ENCODE data around the gene PIK3C3.

DNA sequence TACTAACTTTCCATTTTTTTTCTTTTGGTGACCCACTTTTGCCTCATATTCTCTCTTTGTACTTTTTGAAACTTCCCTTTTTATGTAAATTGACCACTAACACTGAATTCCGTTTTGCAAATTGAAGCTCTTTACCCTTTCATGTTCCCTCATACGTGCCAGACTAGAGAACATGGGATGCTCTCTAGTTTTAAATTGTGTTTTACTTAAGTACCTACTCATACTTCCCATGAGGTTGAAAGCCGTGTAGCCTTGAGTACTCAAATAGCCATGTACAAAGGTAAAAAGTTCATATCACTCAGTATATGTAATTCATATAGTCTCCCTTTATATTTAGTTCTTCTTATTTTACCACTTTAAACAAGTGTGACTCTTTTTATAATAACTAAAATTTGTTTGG, 119.7 kb downstream of the PIK3C3 start:
- TF ChIP-seq, protein P1, sequence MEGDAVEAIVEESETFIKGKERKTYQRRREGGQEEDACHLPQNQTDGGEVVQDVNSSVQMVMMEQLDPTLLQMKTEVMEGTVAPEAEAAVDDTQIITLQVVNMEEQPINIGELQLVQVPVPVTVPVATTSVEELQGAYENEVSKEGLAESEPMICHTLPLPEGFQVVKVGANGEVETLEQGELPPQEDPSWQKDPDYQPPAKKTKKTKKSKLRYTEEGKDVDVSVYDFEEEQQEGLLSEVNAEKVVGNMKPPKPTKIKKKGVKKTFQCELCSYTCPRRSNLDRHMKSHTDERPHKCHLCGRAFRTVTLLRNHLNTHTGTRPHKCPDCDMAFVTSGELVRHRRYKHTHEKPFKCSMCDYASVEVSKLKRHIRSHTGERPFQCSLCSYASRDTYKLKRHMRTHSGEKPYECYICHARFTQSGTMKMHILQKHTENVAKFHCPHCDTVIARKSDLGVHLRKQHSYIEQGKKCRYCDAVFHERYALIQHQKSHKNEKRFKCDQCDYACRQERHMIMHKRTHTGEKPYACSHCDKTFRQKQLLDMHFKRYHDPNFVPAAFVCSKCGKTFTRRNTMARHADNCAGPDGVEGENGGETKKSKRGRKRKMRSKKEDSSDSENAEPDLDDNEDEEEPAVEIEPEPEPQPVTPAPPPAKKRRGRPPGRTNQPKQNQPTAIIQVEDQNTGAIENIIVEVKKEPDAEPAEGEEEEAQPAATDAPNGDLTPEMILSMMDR (IDR thresholded peaks at IDR 0.05), result no peak
- TF ChIP-seq POLR2AphosphoS5 (IDR thresholded peaks at IDR 0.05) (no peak), POLR2A (IDR thresholded peaks at IDR 0.05) (no peak), EP300 (IDR thresholded peaks at IDR 0.05) (no peak)

Measured in sigmoid colon (tissue), 4 donors.